B cell (primary cell): Measurements from ENCODE around the gene TSPAN32. TPM values are rescaled to one million over a fixed set of nuclear protein-coding genes. Genes with fewer than 3 reads are reported as not detected.

Experiments
- ATAC-seq: fragments of 200-7000 bp; cut with Tn5 transposase; one replicate; pipeline ENCODE4 v1.10.0; 2021; ENCODE audit warnings: low read depth, mild to moderate bottlenecking, moderate number of reproducible peaks, moderate library complexity
- CTCF ChIA-PET: fragments of 350-600 bp; sonication (Branson Sonifier 250); formaldehyde crosslinking; loops from one replicate; lab custom pipeline; 2021; ENCODE audit warnings: antibody characterized with exemption, inconsistent platforms; lab: Charles Lee
- POLR2A ChIA-PET: fragments of 350-600 bp; sonication (Branson Sonifier 250); formaldehyde crosslinking; loops from one replicate; lab custom pipeline; 2021; ENCODE audit warnings: antibody characterized with exemption; lab: Charles Lee
- DNase-seq: peaks from one replicate; pipeline ENCODE4 v3.0.0; 2013
- H2AFZ ChIP-seq: 2 replicates; pipeline ENCODE4 v1.6.1; 2012; ENCODE audit warnings: mild to moderate bottlenecking, low read depth, low read length; ENCODE audit not compliant: insufficient read depth, poor library complexity, severe bottlenecking
- H3K27ac ChIP-seq, 2 donors: 1 replicate in 1 of 2; 2 replicates in 1 of 2; pipeline ENCODE4 v1.5.1; 2012 to 2013; ENCODE audit warnings: low read length in 2 of 2, mild to moderate bottlenecking in 2 of 2, moderate library complexity in 1 of 2
- H3K27me3 ChIP-seq, 4 experiments: fragments of 200-600 bp in 1 of 4; sonication (generic) in 1 of 4; replicated peaks in 1 of 4; 1 replicate in 2 of 4; 2 replicates in 2 of 4; pipeline versions ENCODE4 v1.6.1 to v1.7.0; 2013 to 2016; ENCODE audit warnings: low read length in 3 of 4, mild to moderate bottlenecking in 2 of 4, mixed read lengths in 1 of 4, moderate library complexity in 1 of 4; ENCODE audit not compliant: insufficient read depth in 4 of 4, control insufficient read depth in 3 of 4; ENCODE audit errors: control extremely low read depth in 1 of 4
- H3K36me3 ChIP-seq, 2 experiments: replicated peaks in 1 of 2; 1 replicate in 1 of 2; 2 replicates in 1 of 2; pipeline versions ENCODE4 v1.6.1 to v1.7.1; 2013; ENCODE audit warnings: low read length in 1 of 2; ENCODE audit not compliant: insufficient read depth in 2 of 2, control insufficient read depth in 1 of 2; ENCODE audit errors: control extremely low read depth in 1 of 2, extremely low read depth in 1 of 2
- H3K4me1 ChIP-seq, 2 donors: fragments of 200-600 bp in 1 of 2; sonication (generic) in 1 of 2; 1 replicate in 1 of 2; 2 replicates in 1 of 2; pipeline versions ENCODE4 v1.5.1 to v1.6.1; 2013 to 2017; ENCODE audit warnings: low read length in 2 of 2; ENCODE audit not compliant: control insufficient read depth in 2 of 2, insufficient read depth in 2 of 2
- H3K4me2 ChIP-seq: replicated peaks from 2 replicates; pipeline ENCODE3; 2012; ENCODE audit warnings: mild to moderate bottlenecking, low read depth, low read length; ENCODE audit not compliant: poor library complexity, severe bottlenecking
- H3K4me3 ChIP-seq, 5 experiments: fragments of 200-600 bp in 1 of 5; sonication (generic) in 1 of 5; 1 replicate in 3 of 5; 2 replicates in 2 of 5; pipeline versions ENCODE4 v1.5.1 to v1.7.0; 2011 to 2016; ENCODE audit warnings: low read length in 4 of 5, mild to moderate bottlenecking in 4 of 5, low read depth in 2 of 5, control low read depth in 1 of 5, moderate library complexity in 1 of 5; ENCODE audit not compliant: insufficient read depth in 1 of 5; ENCODE audit errors: control extremely low read depth in 1 of 5, extremely low read depth in 1 of 5
- H3K79me2 ChIP-seq: fragments of 200-600 bp; sonication (generic); one replicate; pipeline ENCODE4 v1.6.0; 2016; ENCODE audit warnings: low read length; ENCODE audit not compliant: control insufficient read depth, insufficient read depth
- H3K9ac ChIP-seq: fragments of 200-600 bp; sonication (generic); 2 replicates; pipeline ENCODE4 v1.6.1; 2017; ENCODE audit warnings: mild to moderate bottlenecking, low read length, moderate library complexity
- H3K9me3 ChIP-seq, 3 donors: one replicate each; pipeline versions ENCODE4 v1.6.1 to v1.7.1; 2013; ENCODE audit warnings: low read length in 2 of 3; ENCODE audit not compliant: control insufficient read depth in 2 of 3, insufficient read depth in 1 of 3; ENCODE audit errors: control extremely low read depth in 1 of 3
- H4K20me1 ChIP-seq: 2 replicates; pipeline ENCODE4 v1.6.0; 2012; ENCODE audit warnings: mild to moderate bottlenecking, low read length; ENCODE audit not compliant: insufficient read depth, control insufficient read depth, poor library complexity, severe bottlenecking
- H3K27ac Mint-ChIP-seq: one replicate; pipeline ENCODE4 v1.8.0; 2021; ENCODE audit warnings: mixed read lengths
- H3K27me3 Mint-ChIP-seq: one replicate; pipeline ENCODE4 v1.8.0; 2021; ENCODE audit warnings: mixed read lengths
- H3K4me1 Mint-ChIP-seq: one replicate; pipeline ENCODE4 v1.8.0; 2021; ENCODE audit warnings: mixed read lengths
- H3K4me3 Mint-ChIP-seq: one replicate; pipeline ENCODE4 v1.8.0; 2021; ENCODE audit warnings: mixed read lengths
- H3K9me3 Mint-ChIP-seq: one replicate; pipeline ENCODE4 v1.8.0; 2022; ENCODE audit warnings: mixed read lengths; ENCODE audit not compliant: insufficient read depth
- CTCF ChIP-seq: fragments of 200-600 bp; IDR thresholded peaks from one replicate; pipeline ENCODE4 v1.8.0; 2022; ENCODE audit warnings: antibody characterized with exemption, mild to moderate bottlenecking
- EZH2 ChIP-seq: IDR thresholded peaks from 2 replicates; pipeline ENCODE4 v1.6.1; 2012; ENCODE audit warnings: borderline replicate concordance, low read depth, mild to moderate bottlenecking, moderate library complexity, low read length; ENCODE audit not compliant: insufficient read depth, poor library complexity, severe bottlenecking
- WGBS: methylation state at CpG from one replicate; pipeline ENCODE4 v1.1.5; 2013; ENCODE audit warnings: missing lambda C conversion rate; ENCODE audit not compliant: insufficient coverage; 5-methylcytosine and 5-hydroxymethylcytosine counted together
- intact Hi-C: fragments of 100-400 bp; cut with micrococcal nuclease; formaldehyde crosslinking; loops from one replicate; pipeline ENCODE4 v1.10.0; 2022
- polyA plus RNA-seq: library from polyadenylated mRNA; depleted of rRNA; stranded (reverse); fragments of >200 nt; gene quantifications from 2 replicates; pipeline ENCODE4 v1.2.3, GENCODE V29; 2012
- total RNA-seq, 2 donors: library from RNA; stranded (reverse); fragments of 120-200 nt in 1 of 2; gene quantifications; 1 replicate in 1 of 2; 2 replicates in 1 of 2; pipeline versions ENCODE4 v1.2.3 to v1.2.4, GENCODE V29; 2013 to 2022

Gene TSPAN32
- total and polyA plus RNA-seq, 2 donors (not counting 1 experiment from before 2014, with no cell fraction given), result 22.2 to 75.9 TPM

GRCh38 chr11:2351701-2352100 is 49.9 kb downstream of the TSPAN32 start:
- no peaks in the 10 kb centered on the region for H4K20me1 ChIP-seq
- no peak overlapping the region for H3K27ac Mint-ChIP-seq
- H3K9me3 Mint-ChIP-seq, result peaks cover 5% of the 10 kb centered on the region
- no peak overlapping the region for H3K9ac ChIP-seq
- no peak overlapping the region for H3K4me3 Mint-ChIP-seq
- no peak overlapping the region for H3K4me2 ChIP-seq
- ATAC-seq, result no peak
- H3K27ac ChIP-seq, result no peak overlapping the region
- H2AFZ ChIP-seq, result no peak overlapping the region
- no peak overlapping the region for H3K4me3 ChIP-seq
- WGBS, result 84% methylated on average over 3 of the region's 3 CpGs
- intact Hi-C loops, result no loop called here
- H3K36me3 ChIP-seq, result no peaks in the 10 kb centered on the region
- no peaks in the 10 kb centered on the region for H3K79me2 ChIP-seq
- peaks cover 0 to 10% (median 9%) of the 10 kb centered on the region in 3 donors for H3K9me3 ChIP-seq
- H3K27me3 ChIP-seq, result no peaks in the 10 kb centered on the region
- CTCF ChIA-PET, result no interaction called here
- POLR2A ChIA-PET, result no interaction called here
- DNase-seq, result no peak
- H3K27me3 Mint-ChIP-seq, result no peaks in the 10 kb centered on the region
- no peaks in the 10 kb centered on the region for H3K4me1 ChIP-seq
- TF ChIP-seq EZH2 (no peak), CTCF (no peak)
- no peaks in the 10 kb centered on the region for H3K4me1 Mint-ChIP-seq

GRCh38 chr11:2352420-2352819 is 50.6 kb downstream of the TSPAN32 start:
- DNase-seq, result no peak
- H3K27ac Mint-ChIP-seq, result no peak overlapping the region
- no peak overlapping the region for H3K4me2 ChIP-seq
- no peak overlapping the region for H3K4me3 ChIP-seq
- no peak for ATAC-seq
- CTCF ChIA-PET, result no interaction called here
- TF ChIP-seq EZH2 (no peak), CTCF (no peak)
- POLR2A ChIA-PET, result no interaction called here
- no peaks in the 10 kb centered on the region for H3K4me1 ChIP-seq
- H3K79me2 ChIP-seq, result no peaks in the 10 kb centered on the region
- peaks cover 5% of the 10 kb centered on the region for H3K9me3 Mint-ChIP-seq
- WGBS, result 100% methylated on average over 4 of the region's 4 CpGs
- no peaks in the 10 kb centered on the region for H3K27me3 Mint-ChIP-seq
- H3K36me3 ChIP-seq, result no peaks in the 10 kb centered on the region
- H3K27ac ChIP-seq, result no peak overlapping the region
- H3K27me3 ChIP-seq, result no peaks in the 10 kb centered on the region
- H3K9ac ChIP-seq, result no peak overlapping the region
- H2AFZ ChIP-seq, result no peak overlapping the region
- no peak overlapping the region for H3K4me3 Mint-ChIP-seq
- H3K9me3 ChIP-seq, result peaks cover 0 to 10% (median 9%) of the 10 kb centered on the region in 3 donors
- intact Hi-C loops, result no loop called here
- no peaks in the 10 kb centered on the region for H3K4me1 Mint-ChIP-seq
- no peaks in the 10 kb centered on the region for H4K20me1 ChIP-seq
